Mesothelial cell of epicardium (in vitro differentiated cells): ENCODE results near the gene ONECUT2. TPM values are rescaled to one million over a fixed set of nuclear protein-coding genes. Genes with fewer than 3 reads are reported as not detected.

Experiments
- DNase-seq, 2 experiments: peaks; one replicate each; pipeline ENCODE4 v3.0.0; 2021; ENCODE audit warnings: low spot score in 2 of 2; ENCODE audit not compliant: unreplicated experiment in 2 of 2
- H3K27ac Mint-ChIP-seq: 2 replicates; pipeline ENCODE4 v1.8.0; 2021; ENCODE audit warnings: mixed read lengths
- H3K27me3 Mint-ChIP-seq: 2 replicates; pipeline ENCODE4 v1.8.0; 2021; ENCODE audit warnings: low read depth, mixed read lengths
- H3K36me3 Mint-ChIP-seq: 2 replicates; pipeline ENCODE4 v1.8.0; 2021; ENCODE audit warnings: mixed read lengths
- H3K4me1 Mint-ChIP-seq: 2 replicates; pipeline ENCODE4 v1.8.0; 2021; ENCODE audit warnings: mixed read lengths
- H3K4me3 Mint-ChIP-seq: 2 replicates; pipeline ENCODE4 v1.8.0; 2021; ENCODE audit warnings: mild to moderate bottlenecking, moderate library complexity, mixed read lengths
- H3K9me3 Mint-ChIP-seq: 2 replicates; pipeline ENCODE4 v1.8.0; 2021; ENCODE audit warnings: mixed read lengths
- CTCF ChIP-seq: fragments of 200-600 bp; sonication (generic); IDR thresholded peaks from one replicate; pipeline ENCODE4 v1.5.0; 2021; ENCODE audit warnings: antibody characterized with exemption; ENCODE audit not compliant: unreplicated experiment
- total RNA-seq: library from RNA; stranded (reverse); gene quantifications from 3 replicates; pipeline ENCODE4 v1.2.1, GENCODE V29; 2021

Gene ONECUT2
- total RNA-seq, 1 donor from 2014 or later = 0.09 TPM

GRCh38 chr18:57466307-57466706 lies 31.1 kb downstream of the ONECUT2 start:
- Mint-ChIP-seq H3K27ac (no peak overlapping the region), H3K9me3 (no peaks in the 10 kb centered on the region)

GRCh38 chr18:57466745-57467409 lies 31.7 kb downstream of the ONECUT2 start:
- TF ChIP-seq CTCF = no peak
- Mint-ChIP-seq H3K4me3 (no peak overlapping the region), H3K36me3 (no peaks in the 10 kb centered on the region), H3K27ac (no peak overlapping the region), H3K4me1 (no peaks in the 10 kb centered on the region), H3K27me3 (peaks cover 26% of the 10 kb centered on the region), H3K9me3 (no peaks in the 10 kb centered on the region)
- no peak for DNase-seq

More at GRCh38 chr18:57466307-57466706, 31.1 kb downstream of the ONECUT2 start:
- Mint-ChIP-seq H3K4me1 (no peaks in the 10 kb centered on the region), H3K27me3 (peaks cover 24% of the 10 kb centered on the region), H3K4me3 (no peak overlapping the region), H3K36me3 (no peaks in the 10 kb centered on the region)
- TF ChIP-seq CTCF = no peak
- DNase-seq = no peak

GRCh38 chr18:57469884-57470283 lies 34.7 kb downstream of the ONECUT2 start:
- no peak overlapping the region for H3K4me3 Mint-ChIP-seq
- H3K27ac Mint-ChIP-seq = no peak overlapping the region
- TF ChIP-seq CTCF = no peak
- H3K36me3 Mint-ChIP-seq = no peaks in the 10 kb centered on the region
- H3K27me3 Mint-ChIP-seq = peaks cover 24% of the 10 kb centered on the region
- DNase-seq = no peak
- H3K9me3 Mint-ChIP-seq = no peaks in the 10 kb centered on the region
- H3K4me1 Mint-ChIP-seq = no peaks in the 10 kb centered on the region

- no peak for DNase-seq
- H3K27ac Mint-ChIP-seq = no peak overlapping the region
- TF ChIP-seq CTCF = no peak
- no peaks in the 10 kb centered on the region for H3K36me3 Mint-ChIP-seq
- no peak overlapping the region for H3K4me3 Mint-ChIP-seq
- no peaks in the 10 kb centered on the region for H3K4me1 Mint-ChIP-seq
- no peaks in the 10 kb centered on the region for H3K9me3 Mint-ChIP-seq
- peaks cover 17% of the 10 kb centered on the region for H3K27me3 Mint-ChIP-seq
Measured at GRCh38 chr18:57475408-57475807, 40.2 kb downstream of the ONECUT2 start.

GRCh38 chr18:57475903-57476302 lies 40.7 kb downstream of the ONECUT2 start:
- Mint-ChIP-seq H3K27ac (no peak overlapping the region), H3K4me3 (no peak overlapping the region), H3K4me1 (no peaks in the 10 kb centered on the region), H3K36me3 (no peaks in the 10 kb centered on the region), H3K27me3 (peaks cover 17% of the 10 kb centered on the region), H3K9me3 (no peaks in the 10 kb centered on the region)
- TF ChIP-seq CTCF = no peak
- DNase-seq = no peak
